HepG2 (cell line): ENCODE results near the gene BCAS4. TPM values are rescaled to one million over a fixed set of nuclear protein-coding genes. Genes with fewer than 3 reads are reported as not detected.

Experiments used
- BORCS8-MEF2B ChIP-seq: sonication (generic); formaldehyde crosslinking; IDR thresholded peaks from 2 replicates; pipeline ENCODE4 v1.8.0; 2022; ENCODE audit warnings: mild to moderate bottlenecking, missing genetic modification reagents
- FOXA1 ChIP-seq, 2 experiments: fragments of 450-650 bp in 1 of 2; sonication (generic) in 1 of 2; formaldehyde crosslinking in 1 of 2; IDR thresholded peaks; 2 replicates each; pipeline versions ENCODE4 v1.4.0 to v1.6.1; 2016 to 2020; ENCODE audit warnings: missing genetic modification reagents in 1 of 2
- FOXO1 ChIP-seq: sonication (generic); formaldehyde crosslinking; IDR thresholded peaks from 2 replicates; pipeline ENCODE4 v1.4.0; 2020; ENCODE audit warnings: missing genetic modification reagents
- SMAD1 ChIP-seq: sonication (generic); formaldehyde crosslinking; IDR thresholded peaks from 2 replicates; pipeline ENCODE4 v1.4.0; 2020; ENCODE audit warnings: missing genetic modification reagents, low read depth, mild to moderate bottlenecking, borderline replicate concordance
- SPEN ChIP-seq: sonication (generic); formaldehyde crosslinking; IDR thresholded peaks from 2 replicates; pipeline ENCODE4 v1.5.1; 2020; ENCODE audit warnings: low read depth, mild to moderate bottlenecking, missing genetic modification reagents
- ZFP36L2 ChIP-seq: sonication (generic); formaldehyde crosslinking; IDR thresholded peaks from 2 replicates; pipeline ENCODE4 v1.4.0; 2020; ENCODE audit warnings: missing genetic modification reagents
- ZIK1 ChIP-seq: sonication (generic); formaldehyde crosslinking; IDR thresholded peaks from 2 replicates; pipeline ENCODE4 v1.5.0; 2020; ENCODE audit warnings: mild to moderate bottlenecking, low read depth, missing genetic modification reagents, borderline replicate concordance
- ZNF331 ChIP-seq: sonication (generic); formaldehyde crosslinking; IDR thresholded peaks from 2 replicates; pipeline ENCODE4 v1.4.0; 2020; ENCODE audit warnings: missing genetic modification reagents
- ZNF34 ChIP-seq: sonication (generic); formaldehyde crosslinking; IDR thresholded peaks from 2 replicates; pipeline ENCODE4 v1.4.0; 2020; ENCODE audit warnings: mild to moderate bottlenecking, missing genetic modification reagents, borderline replicate concordance
- ZNF563 ChIP-seq: sonication (generic); formaldehyde crosslinking; IDR thresholded peaks from 2 replicates; pipeline ENCODE4 v1.8.0; 2022; ENCODE audit warnings: mild to moderate bottlenecking, moderate library complexity, missing genetic modification reagents
- polyA plus RNA-seq, 8 experiments: library from polyadenylated mRNA; depleted of rRNA in 3 of 8; stranded (reverse) in 7 of 8; unstranded in 1 of 8; fragments of >200 nt; fragmentation: Illumina TruSeq in 4 of 8; extraction: Trizol in 4 of 8; gene quantifications; 2 replicates each; pipeline versions ENCODE4 v1.2.1 to v1.2.3, GENCODE V29; 2011 to 2016; ENCODE audit warnings: low read depth in 4 of 8, missing spikeins in 1 of 8, mixed read lengths in 1 of 8; ENCODE audit not compliant: insufficient read depth in 1 of 8
- total RNA-seq, 5 experiments: library from RNA; depleted of rRNA; stranded (reverse); fragments of >200 nt; fragmentation: Illumina TruSeq; extraction: Trizol; gene quantifications; 2 replicates each; pipeline ENCODE4 v1.2.3, GENCODE V29; 2016; ENCODE audit warnings: low read depth in 1 of 5
- TF ChIP-seq, protein P1 (sequence below): sonication (generic); formaldehyde crosslinking; IDR thresholded peaks from 2 replicates; pipeline ENCODE4 v1.4.0; 2020; ENCODE audit warnings: mild to moderate bottlenecking, missing genetic modification reagents, borderline replicate concordance
- TF ChIP-seq, protein P2 (sequence below): sonication (generic); formaldehyde crosslinking; IDR thresholded peaks from 2 replicates; pipeline ENCODE4 v1.5.0; 2020; ENCODE audit warnings: mild to moderate bottlenecking, missing genetic modification reagents
- TF ChIP-seq, protein P3 (sequence below), 2 experiments: fragments of 450-650 bp in 1 of 2; sonication (generic) in 1 of 2; formaldehyde crosslinking in 1 of 2; IDR thresholded peaks; 2 replicates each; pipeline versions ENCODE4 v1.6.1 to v1.8.0; 2016 to 2022; ENCODE audit warnings: antibody characterized with exemption in 1 of 2, mild to moderate bottlenecking in 1 of 2, missing genetic modification reagents in 1 of 2

BCAS4 gene
- total and polyA plus RNA-seq, 2 of the 13 experiments (the other 11 are each of a cell fraction or from before 2014, with no cell fraction given): 7.2 to 8.0 TPM

DNA sequence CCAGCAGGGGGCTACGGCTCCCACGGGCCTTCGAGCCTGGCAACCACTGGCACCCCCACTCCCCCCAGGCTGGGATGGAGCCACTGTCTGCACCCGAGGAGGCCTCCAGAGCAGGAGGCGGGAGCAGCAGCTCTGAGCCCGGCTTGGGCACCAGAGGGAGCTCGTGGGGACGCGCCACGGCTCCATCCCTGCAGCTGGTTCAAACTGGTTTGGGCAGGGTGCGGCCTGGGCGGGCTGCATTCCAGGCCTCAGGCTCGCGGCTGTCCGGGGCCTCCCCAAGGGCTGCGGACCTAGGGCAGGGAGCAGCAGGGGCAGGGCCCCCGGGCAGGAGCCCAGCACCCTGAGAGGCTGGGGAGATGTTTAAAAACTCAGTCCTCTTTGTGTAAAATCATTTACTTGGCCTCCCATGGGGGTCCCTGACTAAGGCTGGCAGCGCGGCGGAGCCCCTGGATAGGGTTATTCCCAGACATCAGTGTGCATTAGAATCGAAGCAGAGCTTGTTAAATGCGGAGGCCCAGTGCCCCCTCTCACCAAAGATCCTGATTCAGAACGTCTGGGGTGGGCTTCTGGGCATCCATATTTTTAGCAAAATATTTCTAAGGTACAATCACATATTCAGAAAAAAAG, 4.1 kb upstream of the BCAS4 start (continued):
- peak; percentile 96 for TF ChIP-seq SMAD1
- TF ChIP-seq, protein P1, sequence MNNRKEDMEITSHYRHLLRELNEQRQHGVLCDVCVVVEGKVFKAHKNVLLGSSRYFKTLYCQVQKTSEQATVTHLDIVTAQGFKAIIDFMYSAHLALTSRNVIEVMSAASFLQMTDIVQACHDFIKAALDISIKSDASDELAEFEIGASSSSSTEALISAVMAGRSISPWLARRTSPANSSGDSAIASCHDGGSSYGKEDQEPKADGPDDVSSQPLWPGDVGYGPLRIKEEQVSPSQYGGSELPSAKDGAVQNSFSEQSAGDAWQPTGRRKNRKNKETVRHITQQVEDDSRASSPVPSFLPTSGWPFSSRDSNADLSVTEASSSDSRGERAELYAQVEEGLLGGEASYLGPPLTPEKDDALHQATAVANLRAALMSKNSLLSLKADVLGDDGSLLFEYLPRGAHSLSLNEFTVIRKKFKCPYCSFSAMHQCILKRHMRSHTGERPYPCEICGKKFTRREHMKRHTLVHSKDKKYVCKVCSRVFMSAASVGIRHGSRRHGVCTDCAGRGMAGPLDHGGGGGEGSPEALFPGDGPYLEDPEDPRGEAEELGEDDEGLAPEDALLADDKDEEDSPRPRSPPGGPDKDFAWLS: peak; percentile 77; the same call in 1 of the 2 replicates
- TF ChIP-seq ZFP36L2: 0 out of 2 replicates have a peak, but pooled peaks have one; percentile 73
- TF ChIP-seq SPEN (CRISPR knock-in tag): peak; percentile 97
- TF ChIP-seq FOXA1 (IDR thresholded peaks at IDR 0.05): no peak
- peak; percentile 67; the same call in 1 of the 2 replicates for TF ChIP-seq FOXA1 (CRISPR knock-in tag; IDR thresholded peaks at IDR 0.05)
- TF ChIP-seq, protein P2, sequence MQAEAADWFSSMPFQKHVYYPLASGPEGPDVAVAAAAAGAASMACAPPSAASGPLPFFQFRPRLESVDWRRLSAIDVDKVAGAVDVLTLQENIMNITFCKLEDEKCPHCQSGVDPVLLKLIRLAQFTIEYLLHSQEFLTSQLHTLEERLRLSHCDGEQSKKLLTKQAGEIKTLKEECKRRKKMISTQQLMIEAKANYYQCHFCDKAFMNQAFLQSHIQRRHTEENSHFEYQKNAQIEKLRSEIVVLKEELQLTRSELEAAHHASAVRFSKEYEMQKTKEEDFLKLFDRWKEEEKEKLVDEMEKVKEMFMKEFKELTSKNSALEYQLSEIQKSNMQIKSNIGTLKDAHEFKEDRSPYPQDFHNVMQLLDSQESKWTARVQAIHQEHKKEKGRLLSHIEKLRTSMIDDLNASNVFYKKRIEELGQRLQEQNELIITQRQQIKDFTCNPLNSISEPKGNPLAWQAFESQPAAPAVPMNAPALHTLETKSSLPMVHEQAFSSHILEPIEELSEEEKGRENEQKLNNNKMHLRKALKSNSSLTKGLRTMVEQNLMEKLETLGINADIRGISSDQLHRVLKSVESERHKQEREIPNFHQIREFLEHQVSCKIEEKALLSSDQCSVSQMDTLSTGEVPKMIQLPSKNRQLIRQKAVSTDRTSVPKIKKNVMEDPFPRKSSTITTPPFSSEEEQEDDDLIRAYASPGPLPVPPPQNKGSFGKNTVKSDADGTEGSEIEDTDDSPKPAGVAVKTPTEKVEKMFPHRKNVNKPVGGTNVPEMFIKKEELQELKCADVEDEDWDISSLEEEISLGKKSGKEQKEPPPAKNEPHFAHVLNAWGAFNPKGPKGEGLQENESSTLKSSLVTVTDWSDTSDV (CRISPR knock-in tag): 0 out of 2 replicates have a peak, but pooled peaks have one; percentile 83
- peak; percentile 94 for TF ChIP-seq ZNF331 (CRISPR knock-in tag)
- TF ChIP-seq, protein P3, sequence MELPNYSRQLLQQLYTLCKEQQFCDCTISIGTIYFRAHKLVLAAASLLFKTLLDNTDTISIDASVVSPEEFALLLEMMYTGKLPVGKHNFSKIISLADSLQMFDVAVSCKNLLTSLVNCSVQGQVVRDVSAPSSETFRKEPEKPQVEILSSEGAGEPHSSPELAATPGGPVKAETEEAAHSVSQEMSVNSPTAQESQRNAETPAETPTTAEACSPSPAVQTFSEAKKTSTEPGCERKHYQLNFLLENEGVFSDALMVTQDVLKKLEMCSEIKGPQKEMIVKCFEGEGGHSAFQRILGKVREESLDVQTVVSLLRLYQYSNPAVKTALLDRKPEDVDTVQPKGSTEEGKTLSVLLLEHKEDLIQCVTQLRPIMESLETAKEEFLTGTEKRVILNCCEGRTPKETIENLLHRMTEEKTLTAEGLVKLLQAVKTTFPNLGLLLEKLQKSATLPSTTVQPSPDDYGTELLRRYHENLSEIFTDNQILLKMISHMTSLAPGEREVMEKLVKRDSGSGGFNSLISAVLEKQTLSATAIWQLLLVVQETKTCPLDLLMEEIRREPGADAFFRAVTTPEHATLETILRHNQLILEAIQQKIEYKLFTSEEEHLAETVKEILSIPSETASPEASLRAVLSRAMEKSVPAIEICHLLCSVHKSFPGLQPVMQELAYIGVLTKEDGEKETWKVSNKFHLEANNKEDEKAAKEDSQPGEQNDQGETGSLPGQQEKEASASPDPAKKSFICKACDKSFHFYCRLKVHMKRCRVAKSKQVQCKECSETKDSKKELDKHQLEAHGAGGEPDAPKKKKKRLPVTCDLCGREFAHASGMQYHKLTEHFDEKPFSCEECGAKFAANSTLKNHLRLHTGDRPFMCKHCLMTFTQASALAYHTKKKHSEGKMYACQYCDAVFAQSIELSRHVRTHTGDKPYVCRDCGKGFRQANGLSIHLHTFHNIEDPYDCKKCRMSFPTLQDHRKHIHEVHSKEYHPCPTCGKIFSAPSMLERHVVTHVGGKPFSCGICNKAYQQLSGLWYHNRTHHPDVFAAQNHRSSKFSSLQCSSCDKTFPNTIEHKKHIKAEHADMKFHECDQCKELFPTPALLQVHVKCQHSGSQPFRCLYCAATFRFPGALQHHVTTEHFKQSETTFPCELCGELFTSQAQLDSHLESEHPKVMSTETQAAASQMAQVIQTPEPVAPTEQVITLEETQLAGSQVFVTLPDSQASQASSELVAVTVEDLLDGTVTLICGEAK (IDR thresholded peaks at IDR 0.05): no peak
- TF ChIP-seq, protein P3 (CRISPR knock-in tag; IDR thresholded peaks at IDR 0.05): peak; percentile 62; the same call in 1 of the 2 replicates
- peak; percentile 95 for TF ChIP-seq BORCS8-MEF2B (CRISPR knock-in tag)
- peak; percentile 92 for TF ChIP-seq FOXO1 (CRISPR knock-in tag)
- no peak for TF ChIP-seq ZNF34
- TF ChIP-seq ZIK1 (CRISPR knock-in tag): peak; percentile 85; the same call in 1 of the 2 replicates
- TF ChIP-seq ZNF563 (CRISPR knock-in tag): peak; percentile 95; the same call in 1 of the 2 replicates
